OCI-LY3 (cell line): Measurements from ENCODE around the gene FAM169A.

Experiments
- CTCF ChIP-seq: fragments of 200-600, 300-600 bp; sonication (generic); IDR thresholded peaks from 2 replicates; pipeline ENCODE4 v1.5.1; 2014; ENCODE audit warnings: antibody characterized with exemption, low read length, low read depth
- EZH2phosphoT487 ChIP-seq: fragments of 200-600 bp; shearing (Covaris generic); IDR thresholded peaks from 2 replicates; pipeline ENCODE4 v1.6.1; 2018; ENCODE audit warnings: antibody characterized with exemption, mixed run types, low read depth

- no peak for TF ChIP-seq CTCF
- TF ChIP-seq EZH2phosphoT487, result no peak
Measured at GRCh38 chr5:74885170-74885569, 19.0 kb upstream of the FAM169A start.
